Smooth muscle cell (in vitro differentiated cells): Measurements from ENCODE around the gene NXF1. TPM values are rescaled to one million over a fixed set of nuclear protein-coding genes. Genes with fewer than 3 reads are reported as not detected.

ENCODE experiments used
- DNase-seq: peaks from one replicate; lab custom pipeline; 2025; ENCODE audit not compliant: unreplicated experiment; lab: John Stamatoyannopoulos, UW
- H2AFZ ChIP-seq: fragments of 200-600 bp; sonication (generic); 2 replicates; pipeline ENCODE4 v1.6.0; 2016; ENCODE audit warnings: antibody characterized with exemption, low read depth, mild to moderate bottlenecking
- H3F3A ChIP-seq: fragments of 200-600 bp; sonication (generic); 2 replicates; pipeline ENCODE4 v1.6.0; 2017; ENCODE audit warnings: antibody characterized with exemption, low read depth
- H3K27ac ChIP-seq: fragments of 200-600 bp; sonication (generic); 2 replicates; pipeline ENCODE4 v1.5.1; 2016; ENCODE audit warnings: low read depth, mild to moderate bottlenecking
- H3K27me3 ChIP-seq: fragments of 200-600 bp; sonication (generic); 2 replicates; pipeline ENCODE4 v1.6.1; 2016; ENCODE audit warnings: low read depth, mild to moderate bottlenecking
- H3K36me3 ChIP-seq: fragments of 200-600 bp; sonication (generic); 2 replicates; pipeline ENCODE4 v1.5.1; 2016; ENCODE audit warnings: low read depth
- H3K4me1 ChIP-seq: fragments of 200-600 bp; sonication (generic); 2 replicates; pipeline ENCODE4 v1.5.1; 2016; ENCODE audit warnings: low read depth
- H3K4me2 ChIP-seq: fragments of 200-600 bp; sonication (generic); 2 replicates; pipeline ENCODE4 v1.6.0; 2016; ENCODE audit warnings: mild to moderate bottlenecking
- H3K4me3 ChIP-seq: fragments of 200-600 bp; sonication (generic); 2 replicates; pipeline ENCODE4 v1.5.1; 2016; ENCODE audit warnings: mild to moderate bottlenecking
- H3K79me2 ChIP-seq: fragments of 200-600 bp; sonication (generic); 2 replicates; pipeline ENCODE4 v1.6.0; 2016; ENCODE audit warnings: low read depth, mild to moderate bottlenecking
- H3K9ac ChIP-seq: fragments of 200-600 bp; sonication (generic); 2 replicates; pipeline ENCODE4 v1.6.0; 2016; ENCODE audit warnings: low read depth
- H3K9me3 ChIP-seq: fragments of 200-600 bp; sonication (generic); replicated peaks from 2 replicates; pipeline ENCODE4 v1.5.1; 2016; ENCODE audit warnings: low read depth
- H4K20me1 ChIP-seq: fragments of 200-600 bp; sonication (generic); 2 replicates; pipeline ENCODE4 v1.6.0; 2016; ENCODE audit warnings: low read depth
- CTCF ChIP-seq: fragments of 200-600 bp; sonication (generic); IDR thresholded peaks from 2 replicates; pipeline ENCODE4 v1.5.1; 2017; ENCODE audit warnings: borderline replicate concordance, mild to moderate bottlenecking, antibody characterized with exemption; ENCODE audit not compliant: insufficient read depth, poor library complexity, severe bottlenecking
- WGBS: methylation state at CpG from one replicate; pipeline ENCODE4 v1.1.7; 2016; ENCODE audit warnings: low lambda C conversion rate; 5-methylcytosine and 5-hydroxymethylcytosine counted together
- polyA plus RNA-seq: library from polyadenylated mRNA; unstranded; fragments of >200 nt; fragmentation: Nextera tagmentation; extraction: Ambion mirVana; gene quantifications from 2 replicates; pipeline ENCODE4 v1.2.1, GENCODE V29; 2016
- total RNA-seq: library from RNA; depleted of rRNA; stranded (reverse); fragments of >200 nt; gene quantifications from 2 replicates; pipeline ENCODE4 v1.2.3, GENCODE V29; 2014

Gene NXF1
- total and polyA plus RNA-seq, 2 experiments from 2014 or later = 33.4 to 46.5 TPM

GRCh38 chr11:62852523-62853188 lies 47.4 kb upstream of the NXF1 start:
- no peaks in the 10 kb centered on the region for H3K27me3 ChIP-seq
- no peak overlapping the region for H3K9ac ChIP-seq
- DNase-seq = no peak
- peaks cover 56% of the 10 kb centered on the region for H3F3A ChIP-seq
- H3K4me2 ChIP-seq = peak overlapping the region; percentile 88
- H3K9me3 ChIP-seq = no peaks in the 10 kb centered on the region
- peaks cover 16% of the 10 kb centered on the region for H3K36me3 ChIP-seq
- peak overlapping the region; percentile 51 for H3K27ac ChIP-seq
- H3K4me1 ChIP-seq = peaks cover 32% of the 10 kb centered on the region
- H3K79me2 ChIP-seq = peaks cover 30% of the 10 kb centered on the region
- H3K4me3 ChIP-seq = no peak overlapping the region
- TF ChIP-seq CTCF = no peak
- no peak overlapping the region for H2AFZ ChIP-seq
- H4K20me1 ChIP-seq = peaks cover 41% of the 10 kb centered on the region

GRCh38 chr11:62851807-62852522 lies 46.7 kb upstream of the NXF1 start:
- Histone ChIP-seq H3F3A (peaks cover 50% of the 10 kb centered on the region), H2AFZ (no peak overlapping the region), H3K27ac (peak overlapping the region; percentile 51), H3K4me2 (no peak overlapping the region), H3K4me3 (no peak overlapping the region), H3K9me3 (no peaks in the 10 kb centered on the region), H3K79me2 (peaks cover 30% of the 10 kb centered on the region), H3K4me1 (peaks cover 26% of the 10 kb centered on the region), H3K9ac (no peak overlapping the region), H4K20me1 (peaks cover 41% of the 10 kb centered on the region), H3K36me3 (peaks cover 16% of the 10 kb centered on the region), H3K27me3 (no peaks in the 10 kb centered on the region)
- DNase-seq = no peak
- no peak for TF ChIP-seq CTCF
- WGBS = 53% methylated on average over 3 of the region's 3 CpGs

- H3K4me1 ChIP-seq = peaks cover 25% of the 10 kb centered on the region
- peaks cover 30% of the 10 kb centered on the region for H3K79me2 ChIP-seq
- H3K27ac ChIP-seq = peak overlapping the region; percentile 30
- DNase-seq = no peak
- 46% methylated on average over 15 of the region's 15 CpGs for WGBS
- no peak overlapping the region for H2AFZ ChIP-seq
- peaks cover 45% of the 10 kb centered on the region for H3F3A ChIP-seq
- no peaks in the 10 kb centered on the region for H3K9me3 ChIP-seq
- H3K27me3 ChIP-seq = no peaks in the 10 kb centered on the region
- no peak overlapping the region for H3K4me2 ChIP-seq
- H3K4me3 ChIP-seq = no peak overlapping the region
- H4K20me1 ChIP-seq = peaks cover 41% of the 10 kb centered on the region
- no peak for TF ChIP-seq CTCF
- peaks cover 16% of the 10 kb centered on the region for H3K36me3 ChIP-seq
- H3K9ac ChIP-seq = no peak overlapping the region
Measured at GRCh38 chr11:62850911-62851806, 45.9 kb upstream of the NXF1 start.
